Transverse colon (tissue), 4 donors: ENCODE data around the gene SREBF2. TPM values are rescaled to one million over a fixed set of nuclear protein-coding genes. Genes with fewer than 3 reads are reported as not detected.

ENCODE experiments used
- DNase-seq: peaks from one replicate; pipeline ENCODE4 v3.0.0-alpha.2; 2019
- H3K27ac ChIP-seq, 4 donors: fragments of 200-600 bp; sonication (generic); 2 replicates each; pipeline ENCODE4 v1.5.1; 2016 to 2018; ENCODE audit warnings: inconsistent platforms in 4 of 4
- H3K27me3 ChIP-seq: fragments of 200-600 bp; sonication (generic); 2 replicates; pipeline ENCODE4 v1.5.1; 2017; ENCODE audit warnings: inconsistent platforms
- H3K36me3 ChIP-seq, 4 donors: fragments of 200-600 bp; sonication (generic); 2 replicates each; pipeline ENCODE4 v1.5.1; 2017 to 2019; ENCODE audit warnings: inconsistent platforms in 4 of 4
- H3K4me1 ChIP-seq, 4 donors: fragments of 200-600 bp; sonication (generic); 2 replicates each; pipeline ENCODE4 v1.5.1; 2017 to 2020; ENCODE audit warnings: inconsistent platforms in 4 of 4
- H3K4me3 ChIP-seq, 4 donors: fragments of 200-600 bp; sonication (generic); 1 replicate in 1 of 4; 2 replicates in 3 of 4; pipeline versions ENCODE4 v1.5.1 to v1.6.1; 2017 to 2019; ENCODE audit warnings: inconsistent platforms in 4 of 4
- H3K9me3 ChIP-seq, 2 donors: fragments of 200-600 bp; sonication (generic); 2 replicates each; pipeline ENCODE4 v1.5.1; 2017 to 2019; ENCODE audit warnings: inconsistent platforms in 2 of 2
- EP300 ChIP-seq: sonication (generic); formaldehyde crosslinking; IDR thresholded peaks from one replicate; pipeline ENCODE4 v1.6.1; 2017; ENCODE audit warnings: antibody characterized with exemption, low read depth
- POLR2A ChIP-seq: fragments of 450-650 bp; IDR thresholded peaks from one replicate; pipeline ENCODE4 v1.6.1; 2016; ENCODE audit warnings: antibody characterized with exemption, mild to moderate bottlenecking, moderate library complexity
- POLR2AphosphoS5 ChIP-seq, 3 donors: sonication (generic); formaldehyde crosslinking; IDR thresholded peaks; one replicate each; pipeline ENCODE4 v1.6.1; 2016; ENCODE audit warnings: antibody characterized with exemption in 3 of 3
- WGBS, 2 donors: methylation state at CpG; one replicate each; pipeline ENCODE4 v1.1.5; 2018; ENCODE audit warnings: low coverage in 1 of 2; 5-methylcytosine and 5-hydroxymethylcytosine counted together
- in situ Hi-C, 4 donors: fragments of 200-750 bp; cut with MboI; loops; one replicate each; pipeline versions ENCODE4 v1.15.0 to v1.15.1; 2017; ENCODE audit warnings: low sequenced_read_pairs in 3 of 4, low pct_ligation_motif_present in 1 of 4, low pct_unique_long_range_greater_than_20kb in 1 of 4
- intact Hi-C: fragments of 100-400 bp; cut with DNase I; formaldehyde crosslinking; loops from one replicate; pipeline ENCODE4 v1.15.1; 2023; ENCODE audit warnings: low total_unique reads
- total RNA-seq, 4 donors: library from RNA; depleted of rRNA; stranded (reverse); fragments of >200 nt; gene quantifications; one replicate each; pipeline ENCODE4 v1.1.0, GENCODE V29; 2016
- TF ChIP-seq, protein P1 (sequence below), 5 experiments: fragments of 200-600 bp in 3 of 5; fragments of 450-650 bp in 2 of 5; sonication (generic) in 3 of 5; IDR thresholded peaks; 1 replicate in 2 of 5; 2 replicates in 3 of 5; pipeline ENCODE4 v1.5.1; 2016 to 2017; ENCODE audit warnings: antibody characterized with exemption in 5 of 5, inconsistent platforms in 3 of 5, mild to moderate bottlenecking in 2 of 5, moderate library complexity in 1 of 5

The SREBF2 gene
- total RNA-seq, 4 donors from 2014 or later = 156 to 252 (median 166) TPM

DNA sequence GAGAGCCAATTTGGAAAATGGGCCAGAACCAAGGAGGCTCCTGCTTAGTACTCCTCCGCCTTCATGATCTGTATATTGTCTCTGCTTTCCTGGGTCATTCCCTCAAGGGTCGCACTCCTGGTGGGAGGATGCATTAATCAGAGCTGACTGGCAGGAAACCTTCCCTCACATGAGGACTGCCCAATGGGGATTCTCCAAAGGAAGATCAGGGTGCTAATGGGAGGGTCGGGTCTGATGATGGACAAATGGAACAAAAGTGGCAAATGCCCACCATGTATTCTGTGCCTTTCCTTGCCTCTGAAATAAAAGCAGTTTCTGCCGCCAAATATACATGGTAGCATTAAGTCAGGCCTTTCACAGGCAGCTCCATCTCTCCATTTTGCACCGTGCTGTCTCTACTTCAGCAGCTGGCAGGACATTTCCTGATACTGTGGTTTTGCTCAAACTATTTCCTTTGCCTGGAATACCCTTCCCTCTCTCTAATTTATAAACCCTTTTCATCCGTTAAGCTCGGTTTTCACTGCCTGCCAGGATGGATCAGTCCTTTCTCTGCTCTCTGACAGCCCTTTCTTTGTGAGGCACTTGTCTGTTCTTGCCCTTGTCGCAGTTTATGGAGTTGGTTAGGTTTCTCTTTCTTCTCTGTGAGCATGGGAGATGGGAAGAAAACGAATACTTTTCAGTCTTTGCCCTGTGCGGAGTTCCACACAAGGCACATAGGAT, 13.5 kb downstream of the SREBF2 start:
- peaks cover 22 to 77% (median 62%) of the 10 kb centered on the region in 4 donors for H3K4me1 ChIP-seq
- no peak for DNase-seq
- H3K4me3 ChIP-seq = no peak overlapping the region
- no peaks in the 10 kb centered on the region for H3K27me3 ChIP-seq
- no peaks in the 10 kb centered on the region for H3K36me3 ChIP-seq
- intact Hi-C loops = no loop called here
- in situ Hi-C loops = no loop called here
- TF ChIP-seq, protein P1, sequence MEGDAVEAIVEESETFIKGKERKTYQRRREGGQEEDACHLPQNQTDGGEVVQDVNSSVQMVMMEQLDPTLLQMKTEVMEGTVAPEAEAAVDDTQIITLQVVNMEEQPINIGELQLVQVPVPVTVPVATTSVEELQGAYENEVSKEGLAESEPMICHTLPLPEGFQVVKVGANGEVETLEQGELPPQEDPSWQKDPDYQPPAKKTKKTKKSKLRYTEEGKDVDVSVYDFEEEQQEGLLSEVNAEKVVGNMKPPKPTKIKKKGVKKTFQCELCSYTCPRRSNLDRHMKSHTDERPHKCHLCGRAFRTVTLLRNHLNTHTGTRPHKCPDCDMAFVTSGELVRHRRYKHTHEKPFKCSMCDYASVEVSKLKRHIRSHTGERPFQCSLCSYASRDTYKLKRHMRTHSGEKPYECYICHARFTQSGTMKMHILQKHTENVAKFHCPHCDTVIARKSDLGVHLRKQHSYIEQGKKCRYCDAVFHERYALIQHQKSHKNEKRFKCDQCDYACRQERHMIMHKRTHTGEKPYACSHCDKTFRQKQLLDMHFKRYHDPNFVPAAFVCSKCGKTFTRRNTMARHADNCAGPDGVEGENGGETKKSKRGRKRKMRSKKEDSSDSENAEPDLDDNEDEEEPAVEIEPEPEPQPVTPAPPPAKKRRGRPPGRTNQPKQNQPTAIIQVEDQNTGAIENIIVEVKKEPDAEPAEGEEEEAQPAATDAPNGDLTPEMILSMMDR (IDR thresholded peaks at IDR 0.05) = no peak
- TF ChIP-seq POLR2A = no peak
- no peak for TF ChIP-seq EP300
- no peak for TF ChIP-seq POLR2AphosphoS5 (IDR thresholded peaks at IDR 0.05)
- H3K27ac ChIP-seq = peak overlapping the region in 3 of 4 donors; percentile 49 to 85 (median 83)
- 63 to 74% methylated on average over 9 to 10 of the region's 10 CpGs for WGBS, 2 donors
- H3K9me3 ChIP-seq = no peaks in the 10 kb centered on the region

GRCh38 chr22:41847300-41847699, 14.4 kb downstream of the SREBF2 start:
- WGBS, 2 donors = 66% methylated on average over 2 of the region's 2 CpGs; no CpG with 5 or more reads in 1 of the 2 donors
- no peaks in the 10 kb centered on the region for H3K9me3 ChIP-seq
- no peak for DNase-seq
- no peaks in the 10 kb centered on the region for H3K36me3 ChIP-seq
- TF ChIP-seq EP300 (no peak), POLR2AphosphoS5 (IDR thresholded peaks at IDR 0.05) (no peak), POLR2A (no peak)
- TF ChIP-seq, protein P1 (IDR thresholded peaks at IDR 0.05) = no peak
- intact Hi-C loops (no loop called here), in situ Hi-C loops (no loop called here)
- no peaks in the 10 kb centered on the region for H3K27me3 ChIP-seq
- H3K4me1 ChIP-seq = peaks cover 22 to 68% (median 53%) of the 10 kb centered on the region in 4 donors
- peak overlapping the region in 2 of 4 donors; percentile 68 to 83 for H3K27ac ChIP-seq
- H3K4me3 ChIP-seq = no peak overlapping the region

GRCh38 chr22:41848468-41848867, 15.6 kb downstream of the SREBF2 start:
- Histone ChIP-seq H3K4me3 (no peak overlapping the region), H3K4me1 (peaks cover 22 to 58% (median 43%) of the 10 kb centered on the region in 4 donors), H3K36me3 (no peaks in the 10 kb centered on the region), H3K27ac (peak overlapping the region; percentile 68 to 83 (median 73)), H3K9me3 (no peaks in the 10 kb centered on the region), H3K27me3 (no peaks in the 10 kb centered on the region)
- WGBS, 2 donors = 38% methylated on average over 5 of the region's 5 CpGs; no CpG with 5 or more reads in 1 of the 2 donors
- intact Hi-C loops (no loop called here), in situ Hi-C loops (no loop called here)
- DNase-seq = peak; percentile 88
- TF ChIP-seq, protein P1 (IDR thresholded peaks at IDR 0.05) = peak in 4 of 5 experiments; percentile 4 to 58 (median 20)
- TF ChIP-seq POLR2A (peak; percentile 37), POLR2AphosphoS5 (IDR thresholded peaks at IDR 0.05) (peak in 2 of 3 donors; percentile 14 to 41), EP300 (no peak)

DNA sequence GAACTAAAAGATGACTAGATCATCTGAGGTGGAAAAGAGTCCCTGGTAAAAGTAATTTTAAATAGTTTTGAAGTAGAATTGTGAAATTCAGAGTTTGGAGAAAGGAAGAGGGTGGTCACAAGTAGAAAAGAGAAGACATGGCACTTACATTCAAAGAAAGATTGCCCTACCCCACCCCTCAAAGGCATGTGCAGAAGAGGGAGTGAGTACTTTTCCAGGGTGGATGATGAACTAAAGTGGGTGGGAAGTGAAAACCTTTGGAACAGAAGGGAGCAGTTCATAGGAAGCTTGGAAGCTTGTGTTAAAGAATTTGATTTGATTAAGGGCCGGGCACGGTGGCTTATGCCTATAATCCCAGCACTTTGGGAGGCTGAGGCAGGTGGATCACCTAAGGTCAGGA, 23.6 kb downstream of the SREBF2 start:
- Histone ChIP-seq H3K36me3 (no peaks in the 10 kb centered on the region), H3K27me3 (no peaks in the 10 kb centered on the region), H3K27ac (peak overlapping the region; percentile 65 to 82 (median 78)), H3K4me3 (no peak overlapping the region), H3K4me1 (peaks cover 6 to 58% (median 26%) of the 10 kb centered on the region in 4 donors), H3K9me3 (no peaks in the 10 kb centered on the region)
- in situ Hi-C loops (no loop called here), intact Hi-C loops (loop anchor here (5.0 kb wide), 1 partner anchor 159 kb away; the partner anchor contains the start of gene MEI1)
- TF ChIP-seq POLR2A (no peak), POLR2AphosphoS5 (IDR thresholded peaks at IDR 0.05) (no peak), EP300 (no peak)
- TF ChIP-seq, protein P1 (IDR thresholded peaks at IDR 0.05) = no peak
- 61 to 80% methylated on average over 1 to 2 of the region's 2 CpGs for WGBS, 2 donors
- peak; percentile 30 for DNase-seq
